Thyroid gland (tissue), 4 donors: ENCODE measurements around the gene GABPA. TPM values are rescaled to one million over a fixed set of nuclear protein-coding genes. Genes with fewer than 3 reads are reported as not detected.
A peak's percentile ranks its signal among the peaks of the same experiment; 100 is the strongest.
"Not testable (repeated sequence)": the region's sequence is repeated elsewhere in the genome, so short reads cannot be mapped to it uniquely, and the experiment has no call there.

Experiments used
- DNase-seq, 2 donors: peaks; one replicate each; pipeline ENCODE4 v3.0.0-alpha.2; 2019
- H3K27ac ChIP-seq, 3 donors: fragments of 200-600 bp; sonication (generic); 1 replicate in 2 of 3; 2 replicates in 1 of 3; pipeline ENCODE4 v1.5.1; 2016 to 2019; ENCODE audit warnings: mild to moderate bottlenecking in 1 of 3, moderate library complexity in 1 of 3
- H3K27me3 ChIP-seq: fragments of 200-600 bp; sonication (generic); one replicate; pipeline ENCODE4 v1.5.1; 2019
- H3K36me3 ChIP-seq, 2 donors: fragments of 200-600 bp; sonication (generic); one replicate each; pipeline ENCODE4 v1.5.1; 2016 to 2019
- H3K4me1 ChIP-seq, 2 donors: fragments of 200-600 bp; sonication (generic); one replicate each; pipeline ENCODE4 v1.5.1; 2017 to 2019
- H3K4me3 ChIP-seq, 3 donors: fragments of 200-600 bp; sonication (generic); replicated peaks in 1 of 3; 1 replicate in 2 of 3; 2 replicates in 1 of 3; pipeline ENCODE4 v1.5.1; 2016; ENCODE audit warnings: mild to moderate bottlenecking in 1 of 3
- H3K9me3 ChIP-seq: fragments of 200-600 bp; sonication (generic); one replicate; pipeline ENCODE4 v1.5.1; 2017
- POLR2A ChIP-seq, 2 donors: fragments of 450-650 bp; IDR thresholded peaks; one replicate each; pipeline ENCODE4 v1.6.1; 2017; ENCODE audit warnings: antibody characterized with exemption in 2 of 2, mild to moderate bottlenecking in 2 of 2, moderate library complexity in 1 of 2
- WGBS, 2 donors: methylation state at CpG; one replicate each; pipeline ENCODE4 v1.1.5; 2017; 5-methylcytosine and 5-hydroxymethylcytosine counted together
- intact Hi-C: fragments of 100-400 bp; cut with DNase I; formaldehyde crosslinking; loops from one replicate; pipeline ENCODE4 v1.15.1; 2023
- total RNA-seq, 4 donors: library from RNA; depleted of rRNA; stranded (reverse); fragments of >200 nt; gene quantifications; one replicate each; pipeline ENCODE4 v1.2.3, GENCODE V29; 2016
- TF ChIP-seq, protein P1 (sequence below), 6 experiments: fragments of 200-600 bp in 3 of 6; fragments of 450-650 bp in 3 of 6; sonication (generic) in 3 of 6; IDR thresholded peaks; one replicate each; pipeline ENCODE4 v1.5.1; 2016 to 2019; ENCODE audit warnings: antibody characterized with exemption in 6 of 6, mild to moderate bottlenecking in 2 of 6, inconsistent platforms in 1 of 6, moderate library complexity in 1 of 6

Gene GABPA
- total RNA-seq, 4 donors from 2014 or later = 37.3 to 39.8 (median 38.4) TPM

DNA sequence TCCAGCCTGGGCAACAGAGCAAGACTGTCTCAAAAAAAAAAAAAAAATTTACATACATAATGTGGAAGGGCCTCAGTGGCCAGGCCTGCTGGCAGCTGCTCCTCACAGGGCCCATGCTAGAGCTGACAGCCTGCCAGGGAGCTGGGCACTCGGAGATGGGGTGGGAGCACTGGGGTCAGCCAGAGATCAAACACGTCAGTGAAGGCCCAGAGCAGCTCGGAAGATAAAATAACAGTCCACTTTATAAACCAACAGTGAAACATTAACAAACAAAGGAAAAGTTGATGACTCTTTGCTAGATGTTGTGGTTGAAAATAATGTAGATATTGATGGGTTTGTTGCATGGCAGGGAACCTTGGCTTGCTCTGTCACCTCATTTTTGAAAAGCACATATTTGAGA, 42.8 kb upstream of the GABPA start:
- intact Hi-C loops = no loop called here
- Histone ChIP-seq H3K9me3 (no peaks in the 10 kb centered on the region), H3K4me3 (no peak overlapping the region), H3K36me3 (no peaks in the 10 kb centered on the region), H3K4me1 (no peaks in the 10 kb centered on the region), H3K27ac (no peak overlapping the region), H3K27me3 (no peaks in the 10 kb centered on the region)
- 72 to 78% methylated on average over 3 of the region's 3 CpGs for WGBS, 2 donors
- no peak for TF ChIP-seq POLR2A (IDR thresholded peaks at IDR 0.05)
- TF ChIP-seq, protein P1, sequence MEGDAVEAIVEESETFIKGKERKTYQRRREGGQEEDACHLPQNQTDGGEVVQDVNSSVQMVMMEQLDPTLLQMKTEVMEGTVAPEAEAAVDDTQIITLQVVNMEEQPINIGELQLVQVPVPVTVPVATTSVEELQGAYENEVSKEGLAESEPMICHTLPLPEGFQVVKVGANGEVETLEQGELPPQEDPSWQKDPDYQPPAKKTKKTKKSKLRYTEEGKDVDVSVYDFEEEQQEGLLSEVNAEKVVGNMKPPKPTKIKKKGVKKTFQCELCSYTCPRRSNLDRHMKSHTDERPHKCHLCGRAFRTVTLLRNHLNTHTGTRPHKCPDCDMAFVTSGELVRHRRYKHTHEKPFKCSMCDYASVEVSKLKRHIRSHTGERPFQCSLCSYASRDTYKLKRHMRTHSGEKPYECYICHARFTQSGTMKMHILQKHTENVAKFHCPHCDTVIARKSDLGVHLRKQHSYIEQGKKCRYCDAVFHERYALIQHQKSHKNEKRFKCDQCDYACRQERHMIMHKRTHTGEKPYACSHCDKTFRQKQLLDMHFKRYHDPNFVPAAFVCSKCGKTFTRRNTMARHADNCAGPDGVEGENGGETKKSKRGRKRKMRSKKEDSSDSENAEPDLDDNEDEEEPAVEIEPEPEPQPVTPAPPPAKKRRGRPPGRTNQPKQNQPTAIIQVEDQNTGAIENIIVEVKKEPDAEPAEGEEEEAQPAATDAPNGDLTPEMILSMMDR (IDR thresholded peaks at IDR 0.05) = no peak
- no peak for DNase-seq

DNA sequence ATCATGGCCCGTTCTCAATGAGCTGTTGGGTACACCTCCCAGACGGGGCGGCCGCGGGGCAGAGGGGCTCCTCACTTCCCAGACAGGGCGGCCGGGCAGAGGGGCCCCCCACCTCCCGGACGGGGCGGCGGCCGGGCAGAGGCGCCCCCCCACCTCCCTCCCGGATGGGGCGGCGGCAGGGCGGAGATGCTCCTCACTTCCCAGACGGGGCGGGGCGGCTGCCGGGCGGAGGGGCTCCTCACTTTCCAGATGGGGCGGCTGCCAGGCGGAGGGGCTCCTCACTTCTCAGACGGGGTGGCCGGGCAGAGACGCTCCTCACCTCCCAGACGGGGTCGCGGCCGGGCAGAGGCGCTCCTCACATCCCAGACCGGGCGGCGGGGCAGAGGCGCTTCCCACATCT, 39.3 kb upstream of the GABPA start:
- intact Hi-C loops, H3K27me3 ChIP-seq, H3K36me3 ChIP-seq, H3K4me1 ChIP-seq, H3K9me3 ChIP-seq, H3K27ac ChIP-seq, DNase-seq, H3K4me3 ChIP-seq: not testable (repeated sequence)
- 92 to 95% methylated on average over 11 to 28 of the region's 36 CpGs for WGBS, 2 donors

DNA sequence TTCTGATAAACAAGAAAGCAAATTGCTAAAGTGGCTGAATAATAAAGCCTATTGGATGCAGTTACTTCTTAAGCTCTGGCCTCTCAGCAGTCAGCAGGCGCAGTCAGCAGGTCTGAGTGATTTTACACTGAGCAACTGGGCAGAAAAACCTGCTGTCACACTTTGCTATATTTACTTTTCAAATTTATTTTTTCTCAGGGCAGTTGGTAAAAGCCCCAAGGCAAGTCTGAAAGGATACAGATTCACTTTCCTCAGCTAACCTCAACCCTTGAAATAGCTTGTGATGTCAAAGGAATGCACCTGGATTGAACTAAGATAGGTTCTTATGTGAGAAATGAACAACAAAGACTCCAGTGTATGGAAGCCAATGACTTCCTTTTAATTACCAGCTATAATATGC, 34.0 kb upstream of the GABPA start:
- H3K36me3 ChIP-seq = no peaks in the 10 kb centered on the region
- TF ChIP-seq, protein P1 (IDR thresholded peaks at IDR 0.05) = no peak
- TF ChIP-seq POLR2A (IDR thresholded peaks at IDR 0.05) = no peak
- no peaks in the 10 kb centered on the region for H3K4me1 ChIP-seq
- H3K27ac ChIP-seq = peak overlapping the region in 1 of 3 donors; percentile 19
- no peaks in the 10 kb centered on the region for H3K27me3 ChIP-seq
- H3K4me3 ChIP-seq = no peak overlapping the region
- intact Hi-C loops = no loop called here
- 90 to 96% methylated on average over 1 of the region's 1 CpG for WGBS, 2 donors
- DNase-seq = no peak
- H3K9me3 ChIP-seq = no peaks in the 10 kb centered on the region

- DNase-seq = no peak
- Histone ChIP-seq H3K9me3 (no peaks in the 10 kb centered on the region), H3K36me3 (no peaks in the 10 kb centered on the region), H3K27ac (peak overlapping the region in 1 of 3 donors; percentile 19), H3K4me3 (no peak overlapping the region), H3K27me3 (no peaks in the 10 kb centered on the region), H3K4me1 (no peaks in the 10 kb centered on the region)
- intact Hi-C loops = no loop called here
- TF ChIP-seq POLR2A (IDR thresholded peaks at IDR 0.05) = no peak
- TF ChIP-seq, protein P1 (IDR thresholded peaks at IDR 0.05) = no peak
- 72 to 73% methylated on average over 4 of the region's 4 CpGs for WGBS, 2 donors
Measured at GRCh38 chr21:25701529-25701928, 33.2 kb upstream of the GABPA start.

DNA sequence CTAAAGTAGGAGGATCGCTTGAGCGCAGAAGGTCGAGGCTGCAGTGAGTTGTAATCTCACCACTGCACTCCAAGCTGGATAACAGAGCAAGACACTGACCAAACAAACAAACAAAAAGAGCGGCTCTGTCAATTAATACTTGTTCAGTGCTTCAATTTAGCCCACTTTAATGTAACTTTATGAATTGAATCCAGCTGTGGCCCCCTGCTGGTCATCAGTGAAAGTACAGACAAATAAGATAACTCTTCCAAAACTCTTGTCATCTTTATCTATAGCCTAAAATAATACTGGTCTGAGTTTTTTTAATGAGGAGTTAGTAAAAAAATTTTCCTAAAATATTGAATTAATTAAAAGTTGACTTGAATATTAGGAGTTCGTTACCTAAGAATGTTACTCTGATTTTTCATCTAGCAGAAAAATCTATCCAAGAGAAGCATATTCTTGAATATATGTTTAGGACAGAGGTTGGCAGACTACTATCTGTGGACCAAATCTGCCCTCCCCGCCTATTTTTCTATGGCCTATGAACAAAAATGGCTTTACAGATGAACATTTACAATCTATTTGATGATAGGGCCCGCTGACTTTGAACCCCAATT, 26.2 kb upstream of the GABPA start:
- intact Hi-C loops = loop anchor here (2.0 kb wide), 1 partner anchor 100 kb away; no protein-coding TSS in a partner anchor
- no peak overlapping the region for H3K27ac ChIP-seq
- no peaks in the 10 kb centered on the region for H3K27me3 ChIP-seq
- H3K9me3 ChIP-seq = no peaks in the 10 kb centered on the region
- WGBS, 2 donors = 53 to 58% methylated on average over 7 of the region's 7 CpGs
- TF ChIP-seq, protein P1 (IDR thresholded peaks at IDR 0.05) = peak; percentile 50 to 81 (median 62)
- no peak for TF ChIP-seq POLR2A (IDR thresholded peaks at IDR 0.05)
- peak; percentile 37 to 39 for DNase-seq
- no peaks in the 10 kb centered on the region for H3K36me3 ChIP-seq
- no peaks in the 10 kb centered on the region for H3K4me1 ChIP-seq
- no peak overlapping the region for H3K4me3 ChIP-seq
